Measurements from ENCODE around the gene SMARCD3.

Gene SMARCD3

GRCh38 chr7:151248346-151249033 is at the start of gene SMARCD3:
Gene SMARCD3 (minus strand): TSS chr7:151248694. CDS start chr7:151248562, 132 bp downstream.
- no peak for DNase-seq (ENCODE audit: low read depth in 2 of 2)

GRCh38 chr7:151296202-151296992 is 47.9 kb upstream of the SMARCD3 start:
- no peak for DNase-seq (ENCODE audit: low read depth in 2 of 2)

DNA sequence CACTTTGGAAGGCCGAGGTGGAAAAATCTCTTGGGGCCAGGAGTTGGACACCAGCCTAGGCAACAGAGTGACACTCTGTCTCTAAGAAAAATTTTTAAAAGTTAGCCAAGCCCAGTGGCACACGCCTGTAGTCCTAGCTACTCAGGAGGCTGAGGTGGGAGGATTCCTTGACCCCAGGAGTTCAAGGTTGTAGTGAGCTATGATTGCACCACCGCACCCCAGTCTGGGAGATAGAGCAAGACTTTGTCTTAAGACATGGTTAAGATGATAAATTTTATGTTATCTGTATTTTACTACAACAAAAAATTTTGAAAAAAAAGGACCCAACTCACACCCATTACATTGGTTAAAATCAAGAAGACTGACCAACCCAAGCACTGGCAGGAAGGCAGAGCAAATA is 44.4 kb upstream of the SMARCD3 start:
- no peak for DNase-seq (ENCODE audit: low read depth in 2 of 2)

- no peak for DNase-seq (ENCODE audit: low read depth in 2 of 2)
Measured at GRCh38 chr7:151291206-151291605, 42.7 kb upstream of the SMARCD3 start.

DNA sequence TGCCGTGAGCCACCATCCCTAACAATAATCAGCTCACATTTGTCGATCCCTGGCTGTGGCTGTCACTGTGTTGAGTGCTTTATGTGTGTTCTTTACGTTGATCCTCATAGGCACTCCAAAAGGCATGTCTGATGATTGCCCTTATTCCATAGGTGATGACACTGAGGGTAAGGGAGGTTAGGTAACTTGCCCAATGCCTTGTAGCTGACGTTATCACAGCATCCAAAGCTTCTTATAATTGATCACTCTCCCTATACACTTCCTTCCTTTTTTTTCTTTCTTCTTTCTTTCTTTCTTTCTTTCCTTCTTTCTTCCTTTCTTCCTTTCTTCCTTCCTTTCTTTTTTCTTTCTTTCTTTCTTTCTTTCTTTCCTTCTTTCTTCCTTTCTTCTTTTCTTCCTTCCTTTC is 41.9 kb upstream of the SMARCD3 start:
- DNase-seq (ENCODE audit: low read depth in 2 of 2) = no peak

DNA sequence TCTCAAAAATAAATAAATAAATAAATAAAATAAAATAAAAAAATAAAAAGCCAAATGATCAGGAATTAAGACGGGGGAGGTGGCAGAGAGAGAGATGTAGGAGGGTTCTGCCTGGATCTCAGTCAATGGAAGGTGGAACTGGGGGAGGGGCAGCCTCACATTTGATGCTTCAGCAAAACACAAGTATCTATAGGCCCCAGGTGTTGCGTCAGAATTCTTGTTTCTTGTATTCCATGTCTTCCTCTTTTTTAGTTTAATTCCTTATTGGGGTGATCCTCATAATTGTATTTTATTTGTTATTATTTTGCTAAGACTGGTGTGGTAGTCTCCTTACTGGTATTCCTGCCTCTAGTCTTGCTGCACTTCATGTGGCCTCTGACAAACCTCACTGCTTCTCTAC is 41.4 kb upstream of the SMARCD3 start:
- DNase-seq (ENCODE audit: low read depth in 2 of 2) = no peak

DNA sequence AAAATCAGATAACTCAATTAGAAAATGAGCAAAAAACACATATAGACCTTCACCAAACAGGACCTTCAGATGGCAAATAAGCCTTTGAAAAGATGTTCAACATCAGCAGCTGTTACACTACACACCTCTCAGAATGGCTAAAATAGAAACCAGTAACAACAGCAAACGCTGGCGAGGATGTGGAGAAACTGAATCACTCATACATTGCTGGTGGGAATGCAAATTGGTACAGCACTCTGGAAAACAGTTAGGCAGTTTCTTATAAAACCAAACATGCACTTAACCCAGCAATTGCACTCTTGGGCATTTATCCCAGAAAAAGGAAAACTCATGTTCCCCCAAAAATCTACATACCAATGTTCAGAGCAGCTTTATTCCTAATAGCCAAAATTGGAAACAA is 37.7 kb upstream of the SMARCD3 start:
- DNase-seq (ENCODE audit: low read depth in 2 of 2) = no peak

DNA sequence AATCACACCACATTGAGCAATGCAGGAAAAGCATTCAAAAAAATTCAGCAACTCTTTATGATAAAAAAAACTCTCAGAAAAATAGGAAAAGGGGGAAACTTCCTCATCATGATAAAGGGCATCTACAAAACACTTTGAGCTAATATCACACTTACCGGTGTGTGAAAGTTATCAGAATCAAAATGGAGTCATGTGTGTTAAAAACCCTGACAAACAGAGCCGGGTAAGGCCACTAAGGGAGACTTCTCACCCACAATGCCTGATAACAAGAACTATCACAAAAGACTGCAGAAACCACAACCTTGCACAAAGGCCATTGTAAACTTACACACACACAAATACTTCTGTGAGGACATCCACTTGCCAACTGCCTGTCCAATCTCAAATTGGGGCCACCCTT is 34.8 kb upstream of the SMARCD3 start:
- DNase-seq (ENCODE audit: low read depth in 2 of 2) = no peak

- no peak for DNase-seq (ENCODE audit: low read depth in 2 of 2)
Measured at GRCh38 chr7:151282111-151282510, 33.6 kb upstream of the SMARCD3 start.

DNA sequence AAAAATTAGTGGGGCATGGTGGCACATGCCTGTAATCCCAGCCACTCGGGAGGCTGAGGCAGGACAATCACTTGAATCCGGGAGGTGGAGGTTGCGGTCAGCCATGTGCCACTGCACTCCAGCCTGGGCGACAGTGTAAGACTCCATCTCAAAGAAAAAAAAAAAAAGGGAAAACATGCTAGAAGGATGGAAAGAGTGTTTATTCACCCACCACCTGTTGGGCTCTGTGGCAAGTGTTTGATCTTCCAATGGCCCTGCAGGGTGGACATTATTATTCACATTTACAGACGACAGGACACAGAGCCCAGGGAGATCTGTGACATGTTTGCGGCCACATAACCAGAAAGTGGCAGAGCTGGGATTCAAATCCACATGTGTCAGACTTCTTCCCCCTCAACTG is 33.2 kb upstream of the SMARCD3 start:
- no peak for DNase-seq (ENCODE audit: low read depth in 2 of 2)

DNA sequence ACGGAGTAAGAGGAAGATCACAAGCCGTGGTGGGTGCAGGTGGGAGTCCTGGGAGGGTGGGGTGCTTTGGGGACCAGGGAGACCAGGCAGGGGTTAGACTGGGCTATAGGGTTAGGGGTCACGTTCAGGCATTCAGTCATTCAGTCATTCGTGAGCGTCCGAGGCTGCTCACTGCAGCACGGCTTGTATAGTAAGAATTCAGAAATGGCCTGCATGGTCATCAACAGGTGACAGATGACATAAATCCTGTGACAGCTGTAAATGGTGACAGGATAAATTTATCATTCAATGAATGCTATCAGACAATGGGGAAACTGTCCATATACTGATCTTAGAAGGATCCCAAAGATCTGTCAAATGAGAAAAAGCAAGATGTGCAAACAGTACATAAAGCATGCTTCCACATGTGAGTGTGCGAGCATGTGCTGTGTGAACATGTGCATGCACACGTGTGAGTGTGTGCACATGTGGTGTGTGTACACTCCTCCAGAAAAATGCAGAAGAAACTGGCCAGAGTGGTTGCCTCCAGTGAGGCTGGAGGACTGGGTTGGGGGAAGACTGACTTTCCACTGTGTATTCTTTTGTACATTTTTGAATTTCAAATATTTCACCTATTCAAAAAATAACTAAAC is 32.0 kb upstream of the SMARCD3 start:
- DNase-seq (ENCODE audit: low read depth in 2 of 2) = no peak

GRCh38 chr7:151279868-151280267 is 31.4 kb upstream of the SMARCD3 start:
- DNase-seq (ENCODE audit: low read depth in 2 of 2) = no peak

GRCh38 chr7:151278949-151279348 is 30.5 kb upstream of the SMARCD3 start:
- no peak for DNase-seq (ENCODE audit: low read depth in 2 of 2)

DNA sequence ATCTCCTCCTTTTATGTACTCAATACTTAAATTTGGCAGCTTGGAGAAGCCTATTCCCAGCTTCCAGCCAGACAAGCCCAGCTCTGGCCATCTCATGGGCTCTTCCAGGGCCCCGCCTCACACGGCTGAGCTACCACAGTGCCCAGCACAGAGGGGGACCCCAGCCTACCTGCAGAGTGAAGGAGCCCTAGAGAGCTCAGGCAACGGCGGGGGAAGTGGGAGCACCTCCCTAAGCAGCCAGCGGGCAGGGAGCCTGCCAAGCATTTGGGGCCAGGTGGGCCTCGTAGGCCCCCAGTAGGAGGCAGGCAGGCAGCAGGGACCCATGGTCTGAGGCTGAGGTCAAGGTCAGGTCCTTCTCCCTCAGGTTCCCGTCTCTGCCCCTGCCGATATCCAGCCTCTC is 29.1 kb upstream of the SMARCD3 start:
- DNase-seq (ENCODE audit: low read depth in 2 of 2) = no peak

- DNase-seq (ENCODE audit: low read depth in 2 of 2) = peak; percentile 18 to 24
Measured at GRCh38 chr7:151276666-151277590, 28.4 kb upstream of the SMARCD3 start.

GRCh38 chr7:151275813-151276577 is 27.5 kb upstream of the SMARCD3 start:
- no peak for DNase-seq (ENCODE audit: low read depth in 2 of 2)

DNA sequence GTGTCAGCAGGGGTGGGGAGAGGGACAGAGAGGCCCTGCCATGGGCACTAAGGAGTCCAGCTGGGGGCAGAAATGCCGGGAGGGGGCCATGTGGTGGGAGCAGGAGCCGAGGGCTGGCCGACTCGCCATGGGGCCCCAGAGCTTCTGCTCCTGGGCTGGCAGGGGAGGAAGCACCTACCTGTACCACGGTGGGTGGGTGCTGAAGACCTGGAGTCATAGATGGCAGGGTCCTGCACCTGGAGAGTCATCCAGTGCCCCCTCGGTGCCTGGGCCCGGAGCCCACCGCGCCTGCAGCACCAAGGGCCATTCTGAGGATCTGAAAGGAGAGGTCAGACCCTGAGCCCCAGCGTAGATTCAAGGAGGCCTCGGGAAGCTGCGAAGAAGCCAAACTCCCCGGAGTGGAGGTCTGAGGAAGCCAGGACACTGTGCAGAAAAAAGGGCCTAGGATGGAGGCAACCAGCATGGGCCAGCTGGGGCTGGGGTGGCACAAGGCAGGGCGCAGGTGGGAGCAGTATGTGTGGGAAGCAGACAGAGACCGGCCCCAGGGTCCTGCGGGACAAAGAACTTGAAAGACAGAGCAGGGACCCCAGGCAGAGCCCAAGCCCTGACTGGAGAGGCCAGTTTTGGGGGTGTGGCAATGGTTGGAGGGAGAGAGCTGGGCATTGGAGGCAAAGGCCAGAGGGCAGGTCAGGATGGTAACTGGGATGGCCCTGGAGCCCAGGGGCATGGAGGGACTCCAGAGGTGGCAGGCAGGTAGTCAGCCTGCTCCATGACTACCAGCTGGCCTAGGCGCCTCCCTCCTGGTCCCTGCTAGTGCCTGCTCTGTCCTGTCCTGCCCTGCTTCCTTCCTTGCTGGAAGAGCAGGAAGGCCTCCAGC is 26.7 kb upstream of the SMARCD3 start:
- DNase-seq (ENCODE audit: low read depth in 2 of 2) = no peak

- no peak for DNase-seq (ENCODE audit: low read depth in 2 of 2)
Measured at GRCh38 chr7:151274396-151274795, 25.9 kb upstream of the SMARCD3 start.

- no peak for DNase-seq (ENCODE audit: low read depth in 2 of 2)
Measured at GRCh38 chr7:151273651-151274390, 25.3 kb upstream of the SMARCD3 start.

All from stimulated activated CD8-positive, alpha-beta memory T cell treated with anti-CD3 and anti-CD28 coated beads, Interleukin-15, amount 100 ng/mL, for 4 hours (primary cell).